ENCODE measurements around the gene TIAM1.

DNA sequence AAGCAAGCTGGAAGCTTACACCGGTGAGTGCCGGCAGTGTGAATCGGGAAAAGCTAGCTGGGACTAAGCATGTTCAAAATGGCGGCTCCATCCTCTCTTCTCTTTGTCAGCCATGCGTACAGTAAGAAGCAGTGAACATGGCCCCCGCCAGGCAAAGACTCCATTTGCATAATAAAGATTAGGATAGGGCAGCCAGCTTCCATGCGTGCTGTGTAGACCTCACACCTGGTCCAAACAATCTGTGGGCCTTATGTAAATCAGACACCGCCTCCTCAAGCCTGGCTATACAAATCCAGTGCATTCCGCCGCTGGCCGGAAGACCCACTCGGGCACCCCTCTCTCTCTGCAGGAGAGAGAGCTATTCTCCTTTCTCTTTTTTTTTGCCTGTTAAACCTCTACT lies 150.3 kb downstream of the TIAM1 start:
- no peak for TF ChIP-seq POLR2AphosphoS5 (IDR thresholded peaks at IDR 0.05)
- TF ChIP-seq, protein P1, sequence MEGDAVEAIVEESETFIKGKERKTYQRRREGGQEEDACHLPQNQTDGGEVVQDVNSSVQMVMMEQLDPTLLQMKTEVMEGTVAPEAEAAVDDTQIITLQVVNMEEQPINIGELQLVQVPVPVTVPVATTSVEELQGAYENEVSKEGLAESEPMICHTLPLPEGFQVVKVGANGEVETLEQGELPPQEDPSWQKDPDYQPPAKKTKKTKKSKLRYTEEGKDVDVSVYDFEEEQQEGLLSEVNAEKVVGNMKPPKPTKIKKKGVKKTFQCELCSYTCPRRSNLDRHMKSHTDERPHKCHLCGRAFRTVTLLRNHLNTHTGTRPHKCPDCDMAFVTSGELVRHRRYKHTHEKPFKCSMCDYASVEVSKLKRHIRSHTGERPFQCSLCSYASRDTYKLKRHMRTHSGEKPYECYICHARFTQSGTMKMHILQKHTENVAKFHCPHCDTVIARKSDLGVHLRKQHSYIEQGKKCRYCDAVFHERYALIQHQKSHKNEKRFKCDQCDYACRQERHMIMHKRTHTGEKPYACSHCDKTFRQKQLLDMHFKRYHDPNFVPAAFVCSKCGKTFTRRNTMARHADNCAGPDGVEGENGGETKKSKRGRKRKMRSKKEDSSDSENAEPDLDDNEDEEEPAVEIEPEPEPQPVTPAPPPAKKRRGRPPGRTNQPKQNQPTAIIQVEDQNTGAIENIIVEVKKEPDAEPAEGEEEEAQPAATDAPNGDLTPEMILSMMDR (IDR thresholded peaks at IDR 0.05), result no peak

All from stomach (tissue), 4 donors.